A673 (cell line): ENCODE data around the gene MTMR3. TPM values are rescaled to one million over a fixed set of nuclear protein-coding genes. Genes with fewer than 3 reads are reported as not detected.
A peak's percentile ranks its signal among the peaks of the same experiment; 100 is the strongest.

Source experiments
- BruUV-seq: library from RNA; stranded (reverse); fragments of 400-500 nt; replicated peaks from 2 replicates; lab custom pipeline; 2021; lab: Mats Ljungman, UMichigan
- CTCF ChIA-PET: fragments of 300-600 bp; sonication (Branson Sonifier 250); formaldehyde crosslinking; loops from one replicate; lab custom pipeline; 2022; ENCODE audit warnings: antibody characterized with exemption; lab: Charles Lee
- POLR2A ChIA-PET: fragments of 300-600 bp; sonication (Branson Sonifier 250); formaldehyde crosslinking; loops from one replicate; lab custom pipeline; 2022; ENCODE audit warnings: antibody characterized with exemption; ENCODE audit not compliant: low non-redundant PET; lab: Charles Lee
- DNase-seq: peaks from one replicate; pipeline ENCODE4 v3.0.0-alpha.2; 2015; ENCODE audit warnings: low spot score
- H3K27ac ChIP-seq: fragments of 200-600 bp; sonication (generic); 2 replicates; pipeline ENCODE4 v1.5.1; 2016; ENCODE audit warnings: mixed run types, low read depth, mild to moderate bottlenecking, mixed read lengths, antibody characterized with exemption, low read length; ENCODE audit not compliant: poor library complexity, severe bottlenecking
- H3K27me3 ChIP-seq: fragments of 200-600 bp; sonication (generic); replicated peaks from 2 replicates; pipeline ENCODE4 v1.6.1; 2017; ENCODE audit warnings: mixed run types, low read depth, mild to moderate bottlenecking, mixed read lengths, antibody characterized with exemption, low read length; ENCODE audit not compliant: insufficient read depth, poor library complexity
- H3K36me3 ChIP-seq: fragments of 200-600 bp; sonication (generic); 2 replicates; pipeline ENCODE4 v1.6.1; 2016; ENCODE audit warnings: mixed run types, mild to moderate bottlenecking, mixed read lengths, antibody characterized with exemption, low read length; ENCODE audit not compliant: insufficient read depth, poor library complexity, severe bottlenecking
- H3K4me1 ChIP-seq: fragments of 200-600 bp; sonication (generic); 2 replicates; pipeline ENCODE4 v1.6.1; 2017; ENCODE audit warnings: mixed run types, mild to moderate bottlenecking, mixed read lengths, antibody characterized with exemption, low read length; ENCODE audit not compliant: insufficient read depth, poor library complexity, severe bottlenecking
- H3K4me3 ChIP-seq: fragments of 200-600 bp; sonication (generic); 2 replicates; pipeline ENCODE4 v1.5.1; 2016; ENCODE audit warnings: low read depth, mixed run types, mild to moderate bottlenecking, mixed read lengths, low read length; ENCODE audit not compliant: poor library complexity, severe bottlenecking
- H3K9me3 ChIP-seq: fragments of 200-600 bp; sonication (generic); 2 replicates; pipeline ENCODE4 v1.6.1; 2016; ENCODE audit warnings: mixed run types, low read depth, mild to moderate bottlenecking, mixed read lengths, antibody characterized with exemption, low read length; ENCODE audit not compliant: poor library complexity, severe bottlenecking
- CTCF ChIP-seq: fragments of 300-800, 200-600 bp; sonication (generic); conservative IDR thresholded peaks from 2 replicates; pipeline ENCODE4 v1.5.1; 2017; ENCODE audit warnings: low read depth, mild to moderate bottlenecking, antibody characterized with exemption, low read length, moderate library complexity, mixed read lengths
- EZH2 ChIP-seq: fragments of 200-600 bp; sonication (generic); IDR thresholded peaks from 2 replicates; pipeline ENCODE4 v1.6.1; 2017; ENCODE audit warnings: borderline replicate concordance, low read depth, mild to moderate bottlenecking, mixed read lengths, antibody characterized with exemption, low read length; ENCODE audit not compliant: poor library complexity, severe bottlenecking
- intact Hi-C: fragments of 100-400 bp; cut with micrococcal nuclease; formaldehyde crosslinking; loops from one replicate; pipeline ENCODE4 v1.10.0; 2022; ENCODE audit not compliant: unreplicated experiment
- total RNA-seq: library from RNA; stranded (reverse); gene quantifications from 2 replicates; pipeline ENCODE4 v1.2.3, GENCODE V29; 2021

Gene MTMR3
- total RNA-seq, 1 experiment from 2014 or later, result 25.0 TPM

- ChIA-PET CTCF (no interaction called here), POLR2A (no interaction called here)
- DNase-seq, result no peak
- H3K4me3 ChIP-seq, result no peak overlapping the region
- no TSS peak for BruUV-seq
- no peak overlapping the region for H3K27ac ChIP-seq
- H3K27me3 ChIP-seq, result no peaks in the 10 kb centered on the region
- peaks cover 7% of the 10 kb centered on the region for H3K4me1 ChIP-seq
- H3K36me3 ChIP-seq, result no peaks in the 10 kb centered on the region
- intact Hi-C loops, result no loop called here
- no peak for TF ChIP-seq EZH2
- no peaks in the 10 kb centered on the region for H3K9me3 ChIP-seq
Observed at GRCh38 chr22:30073743-30074142, 190.8 kb downstream of the MTMR3 start.

- H3K9me3 ChIP-seq, result no peaks in the 10 kb centered on the region
- intact Hi-C loops, result no loop called here
- no TSS peak for BruUV-seq
- H3K4me1 ChIP-seq, result peaks cover 11% of the 10 kb centered on the region
- DNase-seq, result no peak
- TF ChIP-seq CTCF (no peak), EZH2 (no peak)
- CTCF ChIA-PET, result no interaction called here
- H3K27me3 ChIP-seq, result no peaks in the 10 kb centered on the region
- POLR2A ChIA-PET, result no interaction called here
- no peak overlapping the region for H3K4me3 ChIP-seq
- H3K36me3 ChIP-seq, result no peaks in the 10 kb centered on the region
- no peak overlapping the region for H3K27ac ChIP-seq
Observed at GRCh38 chr22:30074147-30074546, 191.2 kb downstream of the MTMR3 start.

- Histone ChIP-seq H3K4me3 (no peak overlapping the region), H3K4me1 (peaks cover 11% of the 10 kb centered on the region), H3K27me3 (no peaks in the 10 kb centered on the region), H3K27ac (no peak overlapping the region), H3K36me3 (no peaks in the 10 kb centered on the region), H3K9me3 (no peaks in the 10 kb centered on the region)
- TF ChIP-seq EZH2 (no peak), CTCF (no peak)
- ChIA-PET POLR2A (interaction anchor here (0.6 kb wide), 1 partner anchor 10 kb away, joined by 3 read pairs; no protein-coding TSS in a partner anchor), CTCF (no interaction called here)
- DNase-seq, result peak; percentile 40
- intact Hi-C loops, result no loop called here
- no TSS peak for BruUV-seq
Observed at GRCh38 chr22:30074994-30075393, 192.0 kb downstream of the MTMR3 start.

GRCh38 chr22:30077279-30077880, 194.4 kb downstream of the MTMR3 start:
- ChIA-PET POLR2A (no interaction called here), CTCF (no interaction called here)
- no peak for DNase-seq
- Histone ChIP-seq H3K4me1 (peaks cover 11% of the 10 kb centered on the region), H3K4me3 (no peak overlapping the region), H3K27ac (no peak overlapping the region), H3K36me3 (no peaks in the 10 kb centered on the region), H3K9me3 (no peaks in the 10 kb centered on the region), H3K27me3 (no peaks in the 10 kb centered on the region)
- no TSS peak for BruUV-seq
- TF ChIP-seq CTCF (no peak), EZH2 (no peak)
- intact Hi-C loops, result no loop called here
